NT2/D1 (cell line): ENCODE data around the gene SIGLEC11.
"Not testable (repeated sequence)": the region's sequence is repeated elsewhere in the genome, so short reads cannot be mapped to it uniquely, and the experiment has no call there.

Experiments used
- SUZ12 ChIP-seq: IDR thresholded peaks from 2 replicates; pipeline ENCODE4 v1.6.1; 2011; ENCODE audit not compliant: insufficient read length, insufficient read depth; ENCODE audit errors: extremely low read depth
- ZNF274 ChIP-seq: IDR thresholded peaks from 2 replicates; pipeline ENCODE4 v1.6.1; 2011; ENCODE audit warnings: mild to moderate bottlenecking, low read depth, low read length

DNA sequence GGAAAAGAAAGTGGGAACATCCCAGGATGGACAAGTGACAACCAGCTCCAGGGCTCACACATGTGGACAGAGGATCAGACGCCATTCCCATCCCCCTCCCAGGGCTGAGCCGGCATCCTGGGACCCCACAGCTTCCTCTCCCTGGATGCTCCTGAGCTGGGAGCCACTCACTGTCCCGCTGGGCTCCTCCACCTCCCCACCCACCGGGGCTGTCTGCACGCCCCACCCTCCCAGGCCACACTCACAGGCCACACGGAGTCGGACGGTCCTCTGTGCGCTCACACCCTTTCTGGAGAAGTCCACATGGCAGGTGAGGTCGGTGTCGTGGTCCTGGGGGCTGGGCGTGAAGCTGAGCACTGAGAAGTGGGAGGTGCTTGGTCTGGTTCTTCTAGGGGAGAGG, 1.1 kb downstream of the SIGLEC11 start:
- TF ChIP-seq ZNF274, SUZ12: not testable (repeated sequence)
